Measurements from ENCODE around the gene PLIN4. TPM values are rescaled to one million over a fixed set of nuclear protein-coding genes. Genes with fewer than 3 reads are reported as not detected.
A peak's percentile ranks its signal among the peaks of the same experiment; 100 is the strongest.

The PLIN4 gene
- total and polyA plus RNA-seq, 9 of the 15 experiments (the other 6 are each of a cell fraction or from before 2014, with no cell fraction given) = 0.04 to 0.16 (median 0.07) TPM; not detected in 3

- no peak for TF ChIP-seq FOXA1 (IDR thresholded peaks at IDR 0.05; ENCODE audit: borderline replicate concordance)
- no peak for TF ChIP-seq NR2C2 (CRISPR knock-in tag; IDR thresholded peaks at IDR 0.05)
- TF ChIP-seq NR2C2 (tag; IDR thresholded peaks at IDR 0.05) = no peak
- TF ChIP-seq ZNF655 (CRISPR knock-in tag; IDR thresholded peaks at IDR 0.05) = no peak
- TF ChIP-seq, protein P1, sequence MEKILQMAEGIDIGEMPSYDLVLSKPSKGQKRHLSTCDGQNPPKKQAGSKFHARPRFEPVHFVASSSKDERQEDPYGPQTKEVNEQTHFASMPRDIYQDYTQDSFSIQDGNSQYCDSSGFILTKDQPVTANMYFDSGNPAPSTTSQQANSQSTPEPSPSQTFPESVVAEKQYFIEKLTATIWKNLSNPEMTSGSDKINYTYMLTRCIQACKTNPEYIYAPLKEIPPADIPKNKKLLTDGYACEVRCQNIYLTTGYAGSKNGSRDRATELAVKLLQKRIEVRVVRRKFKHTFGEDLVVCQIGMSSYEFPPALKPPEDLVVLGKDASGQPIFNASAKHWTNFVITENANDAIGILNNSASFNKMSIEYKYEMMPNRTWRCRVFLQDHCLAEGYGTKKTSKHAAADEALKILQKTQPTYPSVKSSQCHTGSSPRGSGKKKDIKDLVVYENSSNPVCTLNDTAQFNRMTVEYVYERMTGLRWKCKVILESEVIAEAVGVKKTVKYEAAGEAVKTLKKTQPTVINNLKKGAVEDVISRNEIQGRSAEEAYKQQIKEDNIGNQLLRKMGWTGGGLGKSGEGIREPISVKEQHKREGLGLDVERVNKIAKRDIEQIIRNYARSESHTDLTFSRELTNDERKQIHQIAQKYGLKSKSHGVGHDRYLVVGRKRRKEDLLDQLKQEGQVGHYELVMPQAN (IDR thresholded peaks at IDR 0.05; ENCODE audit: borderline replicate concordance) = no peak
- TF ChIP-seq CSDE1 (IDR thresholded peaks at IDR 0.05) = no peak
- TF ChIP-seq ZNF79 (CRISPR knock-in tag; IDR thresholded peaks at IDR 0.05; ENCODE audit: low read depth) = no peak
- TF ChIP-seq SRSF7 (optimal IDR thresholded peaks at IDR 0.05; ENCODE audit: low read depth, low read length) = no peak
- TF ChIP-seq, protein P2, sequence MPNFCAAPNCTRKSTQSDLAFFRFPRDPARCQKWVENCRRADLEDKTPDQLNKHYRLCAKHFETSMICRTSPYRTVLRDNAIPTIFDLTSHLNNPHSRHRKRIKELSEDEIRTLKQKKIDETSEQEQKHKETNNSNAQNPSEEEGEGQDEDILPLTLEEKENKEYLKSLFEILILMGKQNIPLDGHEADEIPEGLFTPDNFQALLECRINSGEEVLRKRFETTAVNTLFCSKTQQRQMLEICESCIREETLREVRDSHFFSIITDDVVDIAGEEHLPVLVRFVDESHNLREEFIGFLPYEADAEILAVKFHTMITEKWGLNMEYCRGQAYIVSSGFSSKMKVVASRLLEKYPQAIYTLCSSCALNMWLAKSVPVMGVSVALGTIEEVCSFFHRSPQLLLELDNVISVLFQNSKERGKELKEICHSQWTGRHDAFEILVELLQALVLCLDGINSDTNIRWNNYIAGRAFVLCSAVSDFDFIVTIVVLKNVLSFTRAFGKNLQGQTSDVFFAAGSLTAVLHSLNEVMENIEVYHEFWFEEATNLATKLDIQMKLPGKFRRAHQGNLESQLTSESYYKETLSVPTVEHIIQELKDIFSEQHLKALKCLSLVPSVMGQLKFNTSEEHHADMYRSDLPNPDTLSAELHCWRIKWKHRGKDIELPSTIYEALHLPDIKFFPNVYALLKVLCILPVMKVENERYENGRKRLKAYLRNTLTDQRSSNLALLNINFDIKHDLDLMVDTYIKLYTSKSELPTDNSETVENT (CRISPR knock-in tag; IDR thresholded peaks at IDR 0.05) = no peak
- no peak; the same call in 1 of the 2 replicates for TF ChIP-seq STAG1 (CRISPR knock-in tag; IDR thresholded peaks at IDR 0.05; ENCODE audit: borderline replicate concordance)
- no peak for TF ChIP-seq NRF1 (conservative IDR thresholded peaks at IDR 0.05 in 1 of 2, IDR thresholded peaks at IDR 0.05 in 1 of 2)
- TF ChIP-seq TARDBP (IDR thresholded peaks at IDR 0.05) = no peak
- no peak for TF ChIP-seq BDP1 (IDR thresholded peaks at IDR 0.05; ENCODE audit: insufficient read depth, insufficient read length)
- peak; percentile 72; the same call in 1 of the 2 replicates for TF ChIP-seq ZEB2 (IDR thresholded peaks at IDR 0.05)
- TF ChIP-seq, protein P3, sequence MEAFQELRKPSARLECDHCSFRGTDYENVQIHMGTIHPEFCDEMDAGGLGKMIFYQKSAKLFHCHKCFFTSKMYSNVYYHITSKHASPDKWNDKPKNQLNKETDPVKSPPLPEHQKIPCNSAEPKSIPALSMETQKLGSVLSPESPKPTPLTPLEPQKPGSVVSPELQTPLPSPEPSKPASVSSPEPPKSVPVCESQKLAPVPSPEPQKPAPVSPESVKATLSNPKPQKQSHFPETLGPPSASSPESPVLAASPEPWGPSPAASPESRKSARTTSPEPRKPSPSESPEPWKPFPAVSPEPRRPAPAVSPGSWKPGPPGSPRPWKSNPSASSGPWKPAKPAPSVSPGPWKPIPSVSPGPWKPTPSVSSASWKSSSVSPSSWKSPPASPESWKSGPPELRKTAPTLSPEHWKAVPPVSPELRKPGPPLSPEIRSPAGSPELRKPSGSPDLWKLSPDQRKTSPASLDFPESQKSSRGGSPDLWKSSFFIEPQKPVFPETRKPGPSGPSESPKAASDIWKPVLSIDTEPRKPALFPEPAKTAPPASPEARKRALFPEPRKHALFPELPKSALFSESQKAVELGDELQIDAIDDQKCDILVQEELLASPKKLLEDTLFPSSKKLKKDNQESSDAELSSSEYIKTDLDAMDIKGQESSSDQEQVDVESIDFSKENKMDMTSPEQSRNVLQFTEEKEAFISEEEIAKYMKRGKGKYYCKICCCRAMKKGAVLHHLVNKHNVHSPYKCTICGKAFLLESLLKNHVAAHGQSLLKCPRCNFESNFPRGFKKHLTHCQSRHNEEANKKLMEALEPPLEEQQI (IDR thresholded peaks at IDR 0.05) = no peak
- no peak for TF ChIP-seq MCM3 (IDR thresholded peaks at IDR 0.05)
- TF ChIP-seq MXI1 (IDR thresholded peaks at IDR 0.05; ENCODE audit: low read depth, low read length) = no peak
- no peak for TF ChIP-seq KDM2B (CRISPR knock-in tag; IDR thresholded peaks at IDR 0.05)
- TF ChIP-seq CREM (IDR thresholded peaks at IDR 0.05; ENCODE audit: low read depth) = peak; percentile 41; the same call in 1 of the 2 replicates
- TF ChIP-seq IRF2 (CRISPR knock-in tag; IDR thresholded peaks at IDR 0.05) = no peak
Measured at GRCh38 chr19:4557144-4557970, 39.1 kb upstream of the PLIN4 start (continued).

Measured in K562 (cell line).